Measurements from ENCODE around the gene HRAS. TPM values are rescaled to one million over a fixed set of nuclear protein-coding genes. Genes with fewer than 3 reads are reported as not detected.

HRAS gene
- total and polyA plus RNA-seq, 2 of the 8 experiments (the other 6 are each of a cell fraction or from before 2014, with no cell fraction given): 44.3 to 54.7 TPM

- no peak for TF ChIP-seq SP2 (IDR thresholded peaks at IDR 0.05; ENCODE audit: low read length)
- TF ChIP-seq GABPA (IDR thresholded peaks at IDR 0.05; ENCODE audit: borderline replicate concordance, insufficient read depth, low read length): no peak
- TF ChIP-seq HDAC6 (IDR thresholded peaks at IDR 0.05; ENCODE audit: low read depth, low read length): no peak
- TF ChIP-seq HDAC2 (IDR thresholded peaks at IDR 0.05; ENCODE audit: borderline replicate concordance in 1 of 2, low read depth in 2 of 2, low read length in 2 of 2): no peak
- TF ChIP-seq CHD1 (IDR thresholded peaks at IDR 0.05; ENCODE audit: low read depth, low read length): no peak
- no peak for TF ChIP-seq ASH2L (IDR thresholded peaks at IDR 0.05; ENCODE audit: low read length)
- TF ChIP-seq NANOG (IDR thresholded peaks at IDR 0.05; ENCODE audit: insufficient read depth, low read depth, low read length, poor library complexity, severe bottlenecking): no peak
Measured at GRCh38 chr11:501001-501682, 34.2 kb downstream of the HRAS start (continued).

All from H1 (cell line).